Transverse colon (tissue), 4 donors: ENCODE data around the gene CHKA. TPM values are rescaled to one million over a fixed set of nuclear protein-coding genes. Genes with fewer than 3 reads are reported as not detected.

Experiments used
- DNase-seq: peaks from one replicate; pipeline ENCODE4 v3.0.0-alpha.2; 2019
- H3K27ac ChIP-seq, 4 donors: fragments of 200-600 bp; sonication (generic); 2 replicates each; pipeline ENCODE4 v1.5.1; 2016 to 2018; ENCODE audit warnings: inconsistent platforms in 4 of 4
- H3K27me3 ChIP-seq: fragments of 200-600 bp; sonication (generic); 2 replicates; pipeline ENCODE4 v1.5.1; 2017; ENCODE audit warnings: inconsistent platforms
- H3K36me3 ChIP-seq, 4 donors: fragments of 200-600 bp; sonication (generic); 2 replicates each; pipeline ENCODE4 v1.5.1; 2017 to 2019; ENCODE audit warnings: inconsistent platforms in 4 of 4
- H3K4me1 ChIP-seq, 4 donors: fragments of 200-600 bp; sonication (generic); 2 replicates each; pipeline ENCODE4 v1.5.1; 2017 to 2020; ENCODE audit warnings: inconsistent platforms in 4 of 4
- H3K4me3 ChIP-seq, 4 donors: fragments of 200-600 bp; sonication (generic); 1 replicate in 1 of 4; 2 replicates in 3 of 4; pipeline versions ENCODE4 v1.5.1 to v1.6.1; 2017 to 2019; ENCODE audit warnings: inconsistent platforms in 4 of 4
- H3K9me3 ChIP-seq, 2 donors: fragments of 200-600 bp; sonication (generic); 2 replicates each; pipeline ENCODE4 v1.5.1; 2017 to 2019; ENCODE audit warnings: inconsistent platforms in 2 of 2
- CTCF ChIP-seq, 5 experiments: fragments of 200-600 bp in 3 of 5; fragments of 450-650 bp in 2 of 5; sonication (generic) in 3 of 5; IDR thresholded peaks; 1 replicate in 2 of 5; 2 replicates in 3 of 5; pipeline ENCODE4 v1.5.1; 2016 to 2017; ENCODE audit warnings: antibody characterized with exemption in 5 of 5, inconsistent platforms in 3 of 5, mild to moderate bottlenecking in 2 of 5, moderate library complexity in 1 of 5
- EP300 ChIP-seq: sonication (generic); formaldehyde crosslinking; IDR thresholded peaks from one replicate; pipeline ENCODE4 v1.6.1; 2017; ENCODE audit warnings: antibody characterized with exemption, low read depth
- POLR2A ChIP-seq: fragments of 450-650 bp; IDR thresholded peaks from one replicate; pipeline ENCODE4 v1.6.1; 2016; ENCODE audit warnings: antibody characterized with exemption, mild to moderate bottlenecking, moderate library complexity
- POLR2AphosphoS5 ChIP-seq, 3 donors: sonication (generic); formaldehyde crosslinking; IDR thresholded peaks; one replicate each; pipeline ENCODE4 v1.6.1; 2016; ENCODE audit warnings: antibody characterized with exemption in 3 of 3
- WGBS, 2 donors: methylation state at CpG; one replicate each; pipeline ENCODE4 v1.1.5; 2018; ENCODE audit warnings: low coverage in 1 of 2; 5-methylcytosine and 5-hydroxymethylcytosine counted together
- in situ Hi-C, 4 donors: fragments of 200-750 bp; cut with MboI; loops; one replicate each; pipeline versions ENCODE4 v1.15.0 to v1.15.1; 2017; ENCODE audit warnings: low sequenced_read_pairs in 3 of 4, low pct_ligation_motif_present in 1 of 4, low pct_unique_long_range_greater_than_20kb in 1 of 4
- intact Hi-C: fragments of 100-400 bp; cut with DNase I; formaldehyde crosslinking; loops from one replicate; pipeline ENCODE4 v1.15.1; 2023; ENCODE audit warnings: low total_unique reads
- total RNA-seq, 4 donors: library from RNA; depleted of rRNA; stranded (reverse); fragments of >200 nt; gene quantifications; one replicate each; pipeline ENCODE4 v1.1.0, GENCODE V29; 2016

CHKA gene
- total RNA-seq, 4 donors from 2014 or later, result 41.6 to 253 (median 121) TPM

- Histone ChIP-seq H3K27ac (no peak overlapping the region), H3K4me3 (no peak overlapping the region), H3K9me3 (no peaks in the 10 kb centered on the region), H3K4me1 (peaks cover 9 to 22% (median 18%) of the 10 kb centered on the region in 4 donors), H3K36me3 (no peaks in the 10 kb centered on the region), H3K27me3 (no peaks in the 10 kb centered on the region)
- no peak for TF ChIP-seq EP300
- 92% methylated on average over 21 of the region's 21 CpGs; no CpG with 5 or more reads in 1 of the 2 donors for WGBS, 2 donors
- in situ Hi-C loops (no loop called here), intact Hi-C loops (no loop called here)
- DNase-seq, result no peak
Measured at GRCh38 chr11:68027667-68028066, 93.5 kb downstream of the CHKA start.

- Histone ChIP-seq H3K27me3 (no peaks in the 10 kb centered on the region), H3K4me3 (no peak overlapping the region), H3K27ac (no peak overlapping the region), H3K9me3 (no peaks in the 10 kb centered on the region), H3K36me3 (no peaks in the 10 kb centered on the region), H3K4me1 (peaks cover 7 to 12% (median 11%) of the 10 kb centered on the region in 4 donors)
- in situ Hi-C loops, result no loop called here
- 82 to 89% methylated on average over 3 to 17 of the region's 18 CpGs for WGBS, 2 donors
- intact Hi-C loops, result no loop called here
- TF ChIP-seq POLR2AphosphoS5 (IDR thresholded peaks at IDR 0.05) (no peak), POLR2A (no peak), CTCF (IDR thresholded peaks at IDR 0.05) (no peak)
- DNase-seq, result no peak
Measured at GRCh38 chr11:68026391-68027105, 94.6 kb downstream of the CHKA start.

DNA sequence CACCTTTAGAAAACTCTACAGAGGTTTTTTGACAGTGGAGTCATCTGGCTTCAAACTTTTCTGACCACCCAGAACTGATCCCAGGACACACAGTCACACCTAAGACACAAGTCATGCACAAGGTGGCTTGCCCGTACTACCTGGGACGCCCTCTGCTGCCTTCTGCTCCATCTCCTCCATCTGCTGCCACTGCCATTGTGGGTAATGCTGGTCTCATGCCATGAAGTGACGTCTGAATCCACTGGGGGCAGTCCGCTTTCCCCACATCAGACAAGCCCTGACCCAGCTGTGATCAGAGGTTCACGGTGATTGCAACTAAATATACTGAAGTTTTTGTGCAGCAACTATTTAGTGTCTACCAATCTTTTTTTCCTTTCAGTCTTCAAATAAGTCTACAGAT is 96.1 kb downstream of the CHKA start:
- Histone ChIP-seq H3K9me3 (no peaks in the 10 kb centered on the region), H3K4me1 (peaks cover 5 to 6% (median 6%) of the 10 kb centered on the region in 4 donors), H3K4me3 (no peak overlapping the region), H3K27me3 (no peaks in the 10 kb centered on the region), H3K36me3 (no peaks in the 10 kb centered on the region), H3K27ac (no peak overlapping the region)
- 77% methylated on average over 5 of the region's 5 CpGs; no CpG with 5 or more reads in 1 of the 2 donors for WGBS, 2 donors
- DNase-seq, result no peak
- intact Hi-C loops (no loop called here), in situ Hi-C loops (no loop called here)
- no peak for TF ChIP-seq POLR2AphosphoS5 (IDR thresholded peaks at IDR 0.05)
- TF ChIP-seq POLR2A, result no peak
- no peak for TF ChIP-seq EP300
- no peak for TF ChIP-seq CTCF (IDR thresholded peaks at IDR 0.05)

DNA sequence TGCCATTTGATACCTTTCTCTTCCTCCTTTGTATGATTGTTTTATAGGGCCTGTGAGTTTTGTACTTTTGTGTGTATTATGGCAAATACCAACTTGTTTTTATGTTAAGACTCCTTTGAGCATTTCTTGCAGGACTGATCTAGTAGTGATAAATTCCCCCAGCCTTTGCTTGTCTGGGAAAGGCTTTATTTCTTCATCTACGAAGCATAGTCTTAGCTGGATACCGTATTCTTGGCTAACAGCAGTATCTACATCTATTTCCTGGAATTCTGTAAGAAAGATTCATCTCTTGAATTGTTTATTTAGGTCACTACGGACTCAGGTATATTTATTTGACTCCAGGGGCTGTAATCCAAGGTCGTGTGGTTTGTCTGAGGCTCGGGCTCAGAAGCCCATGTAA is 96.7 kb downstream of the CHKA start:
- no peaks in the 10 kb centered on the region for H3K9me3 ChIP-seq
- peaks cover under 1 to 2% (median 2%) of the 10 kb centered on the region in 4 donors for H3K4me1 ChIP-seq
- intact Hi-C loops, result no loop called here
- no peak for DNase-seq
- 81 to 100% methylated on average over 2 to 5 of the region's 5 CpGs for WGBS, 2 donors
- TF ChIP-seq POLR2AphosphoS5 (IDR thresholded peaks at IDR 0.05), result no peak
- no peak for TF ChIP-seq POLR2A
- TF ChIP-seq CTCF (IDR thresholded peaks at IDR 0.05), result no peak
- no peak for TF ChIP-seq EP300
- no peak overlapping the region for H3K27ac ChIP-seq
- in situ Hi-C loops, result no loop called here
- H3K36me3 ChIP-seq, result no peaks in the 10 kb centered on the region
- H3K4me3 ChIP-seq, result no peak overlapping the region
- H3K27me3 ChIP-seq, result no peaks in the 10 kb centered on the region

- DNase-seq, result no peak
- no peaks in the 10 kb centered on the region for H3K36me3 ChIP-seq
- H3K9me3 ChIP-seq, result no peaks in the 10 kb centered on the region
- intact Hi-C loops (no loop called here), in situ Hi-C loops (no loop called here)
- WGBS, 2 donors, result 91% methylated on average over 13 of the region's 13 CpGs; no CpG with 5 or more reads in 1 of the 2 donors
- H3K27me3 ChIP-seq, result no peaks in the 10 kb centered on the region
- H3K4me3 ChIP-seq, result no peak overlapping the region
- TF ChIP-seq POLR2AphosphoS5 (IDR thresholded peaks at IDR 0.05) (no peak), POLR2A (no peak), EP300 (no peak), CTCF (IDR thresholded peaks at IDR 0.05) (no peak)
- H3K4me1 ChIP-seq, result no peaks in the 10 kb centered on the region
- H3K27ac ChIP-seq, result no peak overlapping the region
Measured at GRCh38 chr11:68022531-68022930, 98.7 kb downstream of the CHKA start.
